K562 (cell line): Measurements from ENCODE around the gene PTAFR. TPM values are rescaled to one million over a fixed set of nuclear protein-coding genes. Genes with fewer than 3 reads are reported as not detected.

Experiments
- POLR3G ChIP-seq: IDR thresholded peaks from 2 replicates; pipeline ENCODE4 v1.6.1; 2011; ENCODE audit not compliant: insufficient read length, insufficient replicate concordance; ENCODE audit errors: extremely low read depth
- polyA plus RNA-seq, 8 experiments: library from polyadenylated mRNA; depleted of rRNA in 4 of 8; stranded (reverse) in 5 of 8; unstranded in 3 of 8; fragments of >200 nt; fragmentation: Nextera tagmentation in 2 of 8; fragmentation: Illumina TruSeq in 1 of 8; extraction: Ambion mirVana in 2 of 8; extraction: Trizol in 1 of 8; gene quantifications; 2 replicates each; pipeline versions ENCODE4 v1.2.1 to v1.2.3, GENCODE V29; 2011 to 2014; ENCODE audit warnings: inconsistent platforms in 1 of 8, missing spikeins in 1 of 8
- total RNA-seq, 7 experiments: library from RNA; depleted of rRNA in 6 of 7; stranded (reverse); fragments of >200 nt in 6 of 7; fragmentation: Illumina TruSeq in 2 of 7; extraction: Trizol in 2 of 7; gene quantifications; 2 replicates each; pipeline versions ENCODE4 v1.2.1 to v1.2.3, GENCODE V29; 2011 to 2021; ENCODE audit warnings: low replicate concordance in 1 of 7
- TF ChIP-seq, protein P1 (sequence below): fragments of 450-650 bp; IDR thresholded peaks from 2 replicates; pipeline ENCODE4 v1.6.1; 2016; ENCODE audit warnings: mild to moderate bottlenecking, moderate library complexity
- TF ChIP-seq, protein P2 (sequence below): sonication (generic); formaldehyde crosslinking; IDR thresholded peaks from 2 replicates; pipeline ENCODE4 v1.8.1; 2023; ENCODE audit warnings: mild to moderate bottlenecking, missing genetic modification reagents
- TF ChIP-seq, protein P3 (sequence below): fragments of 250-450 bp; sonication (Bioruptor Pico); IDR thresholded peaks from 2 replicates; pipeline ENCODE4 v1.5.0; 2020; ENCODE audit warnings: mild to moderate bottlenecking
- TF ChIP-seq, protein P4 (sequence below): fragments of 450-650 bp; IDR thresholded peaks from 2 replicates; pipeline ENCODE4 v1.6.1; 2016; ENCODE audit warnings: missing biosample characterization, missing genetic modification characterization
- TF ChIP-seq, protein P5 (sequence below): fragments of 250-450 bp; sonication (Bioruptor Pico); IDR thresholded peaks from 2 replicates; pipeline ENCODE4 v1.4.0; 2020; ENCODE audit warnings: mild to moderate bottlenecking, moderate library complexity, borderline replicate concordance

Gene PTAFR
- total and polyA plus RNA-seq, 9 of the 15 experiments (the other 6 are each of a cell fraction or from before 2014, with no cell fraction given) = 0.15 to 0.55 (median 0.40) TPM; not detected in 1

DNA sequence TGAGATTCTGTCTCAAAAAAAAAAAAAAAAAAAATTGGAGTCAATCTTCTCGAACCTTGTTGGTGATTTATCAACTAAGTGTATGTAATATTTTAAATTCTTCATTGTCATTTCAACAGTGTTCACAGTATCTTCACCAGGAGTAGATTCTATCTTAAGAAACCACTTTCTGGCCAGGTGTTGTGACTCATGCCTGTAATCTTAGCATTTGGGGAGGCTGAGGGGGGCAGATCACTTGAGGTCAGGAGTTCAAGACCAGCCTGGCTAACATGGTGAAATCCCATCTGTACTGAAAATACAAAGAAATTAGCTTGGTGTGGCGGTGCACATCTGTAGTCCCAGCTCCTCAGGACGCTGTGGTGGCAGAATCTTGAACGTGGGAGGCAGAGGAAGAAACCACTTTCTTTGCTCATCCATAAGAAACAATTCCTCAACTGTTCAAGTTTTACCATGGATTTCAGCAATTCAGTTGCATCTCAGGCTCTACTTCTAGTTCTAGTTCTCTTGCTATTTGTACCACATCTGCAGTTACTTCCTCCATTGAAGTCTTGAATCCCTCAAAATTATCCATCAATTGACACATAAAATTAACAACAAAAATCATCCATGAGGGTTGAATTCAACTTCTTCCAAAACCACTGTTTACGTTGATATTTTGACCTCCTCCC, 57.7 kb downstream of the PTAFR start (continued):
- TF ChIP-seq, protein P1, sequence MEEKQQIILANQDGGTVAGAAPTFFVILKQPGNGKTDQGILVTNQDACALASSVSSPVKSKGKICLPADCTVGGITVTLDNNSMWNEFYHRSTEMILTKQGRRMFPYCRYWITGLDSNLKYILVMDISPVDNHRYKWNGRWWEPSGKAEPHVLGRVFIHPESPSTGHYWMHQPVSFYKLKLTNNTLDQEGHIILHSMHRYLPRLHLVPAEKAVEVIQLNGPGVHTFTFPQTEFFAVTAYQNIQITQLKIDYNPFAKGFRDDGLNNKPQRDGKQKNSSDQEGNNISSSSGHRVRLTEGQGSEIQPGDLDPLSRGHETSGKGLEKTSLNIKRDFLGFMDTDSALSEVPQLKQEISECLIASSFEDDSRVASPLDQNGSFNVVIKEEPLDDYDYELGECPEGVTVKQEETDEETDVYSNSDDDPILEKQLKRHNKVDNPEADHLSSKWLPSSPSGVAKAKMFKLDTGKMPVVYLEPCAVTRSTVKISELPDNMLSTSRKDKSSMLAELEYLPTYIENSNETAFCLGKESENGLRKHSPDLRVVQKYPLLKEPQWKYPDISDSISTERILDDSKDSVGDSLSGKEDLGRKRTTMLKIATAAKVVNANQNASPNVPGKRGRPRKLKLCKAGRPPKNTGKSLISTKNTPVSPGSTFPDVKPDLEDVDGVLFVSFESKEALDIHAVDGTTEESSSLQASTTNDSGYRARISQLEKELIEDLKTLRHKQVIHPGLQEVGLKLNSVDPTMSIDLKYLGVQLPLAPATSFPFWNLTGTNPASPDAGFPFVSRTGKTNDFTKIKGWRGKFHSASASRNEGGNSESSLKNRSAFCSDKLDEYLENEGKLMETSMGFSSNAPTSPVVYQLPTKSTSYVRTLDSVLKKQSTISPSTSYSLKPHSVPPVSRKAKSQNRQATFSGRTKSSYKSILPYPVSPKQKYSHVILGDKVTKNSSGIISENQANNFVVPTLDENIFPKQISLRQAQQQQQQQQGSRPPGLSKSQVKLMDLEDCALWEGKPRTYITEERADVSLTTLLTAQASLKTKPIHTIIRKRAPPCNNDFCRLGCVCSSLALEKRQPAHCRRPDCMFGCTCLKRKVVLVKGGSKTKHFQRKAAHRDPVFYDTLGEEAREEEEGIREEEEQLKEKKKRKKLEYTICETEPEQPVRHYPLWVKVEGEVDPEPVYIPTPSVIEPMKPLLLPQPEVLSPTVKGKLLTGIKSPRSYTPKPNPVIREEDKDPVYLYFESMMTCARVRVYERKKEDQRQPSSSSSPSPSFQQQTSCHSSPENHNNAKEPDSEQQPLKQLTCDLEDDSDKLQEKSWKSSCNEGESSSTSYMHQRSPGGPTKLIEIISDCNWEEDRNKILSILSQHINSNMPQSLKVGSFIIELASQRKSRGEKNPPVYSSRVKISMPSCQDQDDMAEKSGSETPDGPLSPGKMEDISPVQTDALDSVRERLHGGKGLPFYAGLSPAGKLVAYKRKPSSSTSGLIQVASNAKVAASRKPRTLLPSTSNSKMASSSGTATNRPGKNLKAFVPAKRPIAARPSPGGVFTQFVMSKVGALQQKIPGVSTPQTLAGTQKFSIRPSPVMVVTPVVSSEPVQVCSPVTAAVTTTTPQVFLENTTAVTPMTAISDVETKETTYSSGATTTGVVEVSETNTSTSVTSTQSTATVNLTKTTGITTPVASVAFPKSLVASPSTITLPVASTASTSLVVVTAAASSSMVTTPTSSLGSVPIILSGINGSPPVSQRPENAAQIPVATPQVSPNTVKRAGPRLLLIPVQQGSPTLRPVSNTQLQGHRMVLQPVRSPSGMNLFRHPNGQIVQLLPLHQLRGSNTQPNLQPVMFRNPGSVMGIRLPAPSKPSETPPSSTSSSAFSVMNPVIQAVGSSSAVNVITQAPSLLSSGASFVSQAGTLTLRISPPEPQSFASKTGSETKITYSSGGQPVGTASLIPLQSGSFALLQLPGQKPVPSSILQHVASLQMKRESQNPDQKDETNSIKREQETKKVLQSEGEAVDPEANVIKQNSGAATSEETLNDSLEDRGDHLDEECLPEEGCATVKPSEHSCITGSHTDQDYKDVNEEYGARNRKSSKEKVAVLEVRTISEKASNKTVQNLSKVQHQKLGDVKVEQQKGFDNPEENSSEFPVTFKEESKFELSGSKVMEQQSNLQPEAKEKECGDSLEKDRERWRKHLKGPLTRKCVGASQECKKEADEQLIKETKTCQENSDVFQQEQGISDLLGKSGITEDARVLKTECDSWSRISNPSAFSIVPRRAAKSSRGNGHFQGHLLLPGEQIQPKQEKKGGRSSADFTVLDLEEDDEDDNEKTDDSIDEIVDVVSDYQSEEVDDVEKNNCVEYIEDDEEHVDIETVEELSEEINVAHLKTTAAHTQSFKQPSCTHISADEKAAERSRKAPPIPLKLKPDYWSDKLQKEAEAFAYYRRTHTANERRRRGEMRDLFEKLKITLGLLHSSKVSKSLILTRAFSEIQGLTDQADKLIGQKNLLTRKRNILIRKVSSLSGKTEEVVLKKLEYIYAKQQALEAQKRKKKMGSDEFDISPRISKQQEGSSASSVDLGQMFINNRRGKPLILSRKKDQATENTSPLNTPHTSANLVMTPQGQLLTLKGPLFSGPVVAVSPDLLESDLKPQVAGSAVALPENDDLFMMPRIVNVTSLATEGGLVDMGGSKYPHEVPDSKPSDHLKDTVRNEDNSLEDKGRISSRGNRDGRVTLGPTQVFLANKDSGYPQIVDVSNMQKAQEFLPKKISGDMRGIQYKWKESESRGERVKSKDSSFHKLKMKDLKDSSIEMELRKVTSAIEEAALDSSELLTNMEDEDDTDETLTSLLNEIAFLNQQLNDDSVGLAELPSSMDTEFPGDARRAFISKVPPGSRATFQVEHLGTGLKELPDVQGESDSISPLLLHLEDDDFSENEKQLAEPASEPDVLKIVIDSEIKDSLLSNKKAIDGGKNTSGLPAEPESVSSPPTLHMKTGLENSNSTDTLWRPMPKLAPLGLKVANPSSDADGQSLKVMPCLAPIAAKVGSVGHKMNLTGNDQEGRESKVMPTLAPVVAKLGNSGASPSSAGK = no peak
- TF ChIP-seq, protein P2, sequence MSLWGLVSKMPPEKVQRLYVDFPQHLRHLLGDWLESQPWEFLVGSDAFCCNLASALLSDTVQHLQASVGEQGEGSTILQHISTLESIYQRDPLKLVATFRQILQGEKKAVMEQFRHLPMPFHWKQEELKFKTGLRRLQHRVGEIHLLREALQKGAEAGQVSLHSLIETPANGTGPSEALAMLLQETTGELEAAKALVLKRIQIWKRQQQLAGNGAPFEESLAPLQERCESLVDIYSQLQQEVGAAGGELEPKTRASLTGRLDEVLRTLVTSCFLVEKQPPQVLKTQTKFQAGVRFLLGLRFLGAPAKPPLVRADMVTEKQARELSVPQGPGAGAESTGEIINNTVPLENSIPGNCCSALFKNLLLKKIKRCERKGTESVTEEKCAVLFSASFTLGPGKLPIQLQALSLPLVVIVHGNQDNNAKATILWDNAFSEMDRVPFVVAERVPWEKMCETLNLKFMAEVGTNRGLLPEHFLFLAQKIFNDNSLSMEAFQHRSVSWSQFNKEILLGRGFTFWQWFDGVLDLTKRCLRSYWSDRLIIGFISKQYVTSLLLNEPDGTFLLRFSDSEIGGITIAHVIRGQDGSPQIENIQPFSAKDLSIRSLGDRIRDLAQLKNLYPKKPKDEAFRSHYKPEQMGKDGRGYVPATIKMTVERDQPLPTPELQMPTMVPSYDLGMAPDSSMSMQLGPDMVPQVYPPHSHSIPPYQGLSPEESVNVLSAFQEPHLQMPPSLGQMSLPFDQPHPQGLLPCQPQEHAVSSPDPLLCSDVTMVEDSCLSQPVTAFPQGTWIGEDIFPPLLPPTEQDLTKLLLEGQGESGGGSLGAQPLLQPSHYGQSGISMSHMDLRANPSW (CRISPR knock-in tag) = no peak
- TF ChIP-seq, protein P3, sequence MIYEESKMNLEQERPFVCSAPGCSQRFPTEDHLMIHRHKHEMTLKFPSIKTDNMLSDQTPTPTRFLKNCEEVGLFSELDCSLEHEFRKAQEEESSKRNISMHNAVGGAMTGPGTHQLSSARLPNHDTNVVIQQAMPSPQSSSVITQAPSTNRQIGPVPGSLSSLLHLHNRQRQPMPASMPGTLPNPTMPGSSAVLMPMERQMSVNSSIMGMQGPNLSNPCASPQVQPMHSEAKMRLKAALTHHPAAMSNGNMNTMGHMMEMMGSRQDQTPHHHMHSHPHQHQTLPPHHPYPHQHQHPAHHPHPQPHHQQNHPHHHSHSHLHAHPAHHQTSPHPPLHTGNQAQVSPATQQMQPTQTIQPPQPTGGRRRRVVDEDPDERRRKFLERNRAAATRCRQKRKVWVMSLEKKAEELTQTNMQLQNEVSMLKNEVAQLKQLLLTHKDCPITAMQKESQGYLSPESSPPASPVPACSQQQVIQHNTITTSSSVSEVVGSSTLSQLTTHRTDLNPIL (CRISPR knock-in tag) = no peak
- TF ChIP-seq, protein P4, sequence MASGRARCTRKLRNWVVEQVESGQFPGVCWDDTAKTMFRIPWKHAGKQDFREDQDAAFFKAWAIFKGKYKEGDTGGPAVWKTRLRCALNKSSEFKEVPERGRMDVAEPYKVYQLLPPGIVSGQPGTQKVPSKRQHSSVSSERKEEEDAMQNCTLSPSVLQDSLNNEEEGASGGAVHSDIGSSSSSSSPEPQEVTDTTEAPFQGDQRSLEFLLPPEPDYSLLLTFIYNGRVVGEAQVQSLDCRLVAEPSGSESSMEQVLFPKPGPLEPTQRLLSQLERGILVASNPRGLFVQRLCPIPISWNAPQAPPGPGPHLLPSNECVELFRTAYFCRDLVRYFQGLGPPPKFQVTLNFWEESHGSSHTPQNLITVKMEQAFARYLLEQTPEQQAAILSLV = no peak
- TF ChIP-seq, protein P5, sequence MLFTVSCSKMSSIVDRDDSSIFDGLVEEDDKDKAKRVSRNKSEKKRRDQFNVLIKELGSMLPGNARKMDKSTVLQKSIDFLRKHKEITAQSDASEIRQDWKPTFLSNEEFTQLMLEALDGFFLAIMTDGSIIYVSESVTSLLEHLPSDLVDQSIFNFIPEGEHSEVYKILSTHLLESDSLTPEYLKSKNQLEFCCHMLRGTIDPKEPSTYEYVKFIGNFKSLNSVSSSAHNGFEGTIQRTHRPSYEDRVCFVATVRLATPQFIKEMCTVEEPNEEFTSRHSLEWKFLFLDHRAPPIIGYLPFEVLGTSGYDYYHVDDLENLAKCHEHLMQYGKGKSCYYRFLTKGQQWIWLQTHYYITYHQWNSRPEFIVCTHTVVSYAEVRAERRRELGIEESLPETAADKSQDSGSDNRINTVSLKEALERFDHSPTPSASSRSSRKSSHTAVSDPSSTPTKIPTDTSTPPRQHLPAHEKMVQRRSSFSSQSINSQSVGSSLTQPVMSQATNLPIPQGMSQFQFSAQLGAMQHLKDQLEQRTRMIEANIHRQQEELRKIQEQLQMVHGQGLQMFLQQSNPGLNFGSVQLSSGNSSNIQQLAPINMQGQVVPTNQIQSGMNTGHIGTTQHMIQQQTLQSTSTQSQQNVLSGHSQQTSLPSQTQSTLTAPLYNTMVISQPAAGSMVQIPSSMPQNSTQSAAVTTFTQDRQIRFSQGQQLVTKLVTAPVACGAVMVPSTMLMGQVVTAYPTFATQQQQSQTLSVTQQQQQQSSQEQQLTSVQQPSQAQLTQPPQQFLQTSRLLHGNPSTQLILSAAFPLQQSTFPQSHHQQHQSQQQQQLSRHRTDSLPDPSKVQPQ (CRISPR knock-in tag) = no peak
- TF ChIP-seq POLR3G = no peak
